SK-N-SH treated with all-trans-retinoic acid at 6 μM for 48 hours (cell line): Measurements from ENCODE around the gene RPS14.

Experiments
- ARNTL ChIP-seq: fragments of 450-650 bp; formaldehyde crosslinking; IDR thresholded peaks from 2 replicates; pipeline ENCODE4 v1.5.0; 2020; ENCODE audit warnings: low read depth, mild to moderate bottlenecking, moderate library complexity, borderline replicate concordance
- CSDC2 ChIP-seq: fragments of 250-450 bp; sonication (Bioruptor Pico); IDR thresholded peaks from 2 replicates; pipeline ENCODE4 v1.5.0; 2020; ENCODE audit warnings: mild to moderate bottlenecking, moderate library complexity
- OSR1 ChIP-seq: fragments of 250-450 bp; sonication (Bioruptor Pico); IDR thresholded peaks from 2 replicates; pipeline ENCODE4 v1.8.0; 2022; ENCODE audit warnings: moderate library complexity, mild to moderate bottlenecking, inconsistent platforms
- PPARA ChIP-seq: fragments of 250-450 bp; sonication (Bioruptor Pico); IDR thresholded peaks from 2 replicates; pipeline ENCODE4 v1.5.0; 2020; ENCODE audit warnings: mild to moderate bottlenecking, borderline replicate concordance
- TCF4 ChIP-seq: fragments of 250-450 bp; sonication (Bioruptor Pico); IDR thresholded peaks from 2 replicates; pipeline ENCODE4 v1.8.0; 2021; ENCODE audit warnings: mild to moderate bottlenecking, moderate library complexity, borderline replicate concordance
- TOX ChIP-seq: fragments of 250-450 bp; sonication (Bioruptor Pico); IDR thresholded peaks from 2 replicates; pipeline ENCODE4 v1.8.0; 2021; ENCODE audit warnings: mild to moderate bottlenecking, moderate library complexity, borderline replicate concordance
- ZFP30 ChIP-seq: fragments of 450-650 bp; formaldehyde crosslinking; IDR thresholded peaks from 2 replicates; pipeline ENCODE4 v1.5.0; 2022; ENCODE audit warnings: mild to moderate bottlenecking, moderate library complexity
- TF ChIP-seq, protein P1 (sequence below): fragments of 250-450 bp; sonication (Bioruptor Pico); IDR thresholded peaks from 2 replicates; pipeline ENCODE4 v1.8.0; 2020; ENCODE audit warnings: mild to moderate bottlenecking, moderate library complexity, borderline replicate concordance
- TF ChIP-seq, protein P2 (sequence below): fragments of 250-450 bp; sonication (Bioruptor Pico); IDR thresholded peaks from 2 replicates; pipeline ENCODE4 v1.8.0; 2021; ENCODE audit warnings: low read depth, mild to moderate bottlenecking, moderate library complexity, borderline replicate concordance

GRCh38 chr5:150442699-150443080 is 6.8 kb downstream of the RPS14 start:
- no peak for TF ChIP-seq PPARA (CRISPR knock-in tag)
- TF ChIP-seq CSDC2 (CRISPR knock-in tag): 0 out of 2 replicates have a peak, but pooled peaks have one; percentile 13
- TF ChIP-seq ZFP30 (CRISPR knock-in tag): no peak
- TF ChIP-seq, protein P1, sequence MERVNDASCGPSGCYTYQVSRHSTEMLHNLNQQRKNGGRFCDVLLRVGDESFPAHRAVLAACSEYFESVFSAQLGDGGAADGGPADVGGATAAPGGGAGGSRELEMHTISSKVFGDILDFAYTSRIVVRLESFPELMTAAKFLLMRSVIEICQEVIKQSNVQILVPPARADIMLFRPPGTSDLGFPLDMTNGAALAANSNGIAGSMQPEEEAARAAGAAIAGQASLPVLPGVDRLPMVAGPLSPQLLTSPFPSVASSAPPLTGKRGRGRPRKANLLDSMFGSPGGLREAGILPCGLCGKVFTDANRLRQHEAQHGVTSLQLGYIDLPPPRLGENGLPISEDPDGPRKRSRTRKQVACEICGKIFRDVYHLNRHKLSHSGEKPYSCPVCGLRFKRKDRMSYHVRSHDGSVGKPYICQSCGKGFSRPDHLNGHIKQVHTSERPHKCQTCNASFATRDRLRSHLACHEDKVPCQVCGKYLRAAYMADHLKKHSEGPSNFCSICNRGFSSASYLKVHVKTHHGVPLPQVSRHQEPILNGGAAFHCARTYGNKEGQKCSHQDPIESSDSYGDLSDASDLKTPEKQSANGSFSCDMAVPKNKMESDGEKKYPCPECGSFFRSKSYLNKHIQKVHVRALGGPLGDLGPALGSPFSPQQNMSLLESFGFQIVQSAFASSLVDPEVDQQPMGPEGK (CRISPR knock-in tag): peak; percentile 56; the same call in 1 of the 2 replicates
- TF ChIP-seq OSR1 (CRISPR knock-in tag): no peak
- TF ChIP-seq TCF4 (CRISPR knock-in tag): no peak; the same call in 1 of the 2 replicates
- TF ChIP-seq, protein P2, sequence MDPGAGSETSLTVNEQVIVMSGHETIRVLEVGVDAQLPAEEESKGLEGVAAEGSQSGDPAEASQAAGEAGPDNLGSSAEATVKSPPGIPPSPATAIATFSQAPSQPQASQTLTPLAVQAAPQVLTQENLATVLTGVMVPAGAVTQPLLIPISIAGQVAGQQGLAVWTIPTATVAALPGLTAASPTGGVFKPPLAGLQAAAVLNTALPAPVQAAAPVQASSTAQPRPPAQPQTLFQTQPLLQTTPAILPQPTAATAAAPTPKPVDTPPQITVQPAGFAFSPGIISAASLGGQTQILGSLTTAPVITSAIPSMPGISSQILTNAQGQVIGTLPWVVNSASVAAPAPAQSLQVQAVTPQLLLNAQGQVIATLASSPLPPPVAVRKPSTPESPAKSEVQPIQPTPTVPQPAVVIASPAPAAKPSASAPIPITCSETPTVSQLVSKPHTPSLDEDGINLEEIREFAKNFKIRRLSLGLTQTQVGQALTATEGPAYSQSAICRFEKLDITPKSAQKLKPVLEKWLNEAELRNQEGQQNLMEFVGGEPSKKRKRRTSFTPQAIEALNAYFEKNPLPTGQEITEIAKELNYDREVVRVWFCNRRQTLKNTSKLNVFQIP (CRISPR knock-in tag): no peak
- no peak for TF ChIP-seq ARNTL
- TF ChIP-seq TOX (CRISPR knock-in tag): no peak
